Endodermal cell (in vitro differentiated cells): Measurements from ENCODE around the gene DENND11. TPM values are rescaled to one million over a fixed set of nuclear protein-coding genes. Genes with fewer than 3 reads are reported as not detected.

Experiments
- DNase-seq: peaks from one replicate; pipeline ENCODE4 v3.0.0-alpha.2; 2017
- H3K27ac ChIP-seq: 2 replicates; pipeline ENCODE4 v1.5.1; 2013; ENCODE audit warnings: mild to moderate bottlenecking, low read depth, low read length, moderate library complexity
- H3K27me3 ChIP-seq: 2 replicates; pipeline ENCODE4 v1.6.1; 2013; ENCODE audit warnings: mild to moderate bottlenecking, low read length, moderate library complexity; ENCODE audit not compliant: insufficient read depth, control insufficient read depth, poor library complexity, severe bottlenecking
- H3K36me3 ChIP-seq: 2 replicates; pipeline ENCODE4 v1.7.0; 2013; ENCODE audit warnings: mild to moderate bottlenecking, low read length, moderate library complexity; ENCODE audit not compliant: control insufficient read depth, insufficient read depth
- H3K4me1 ChIP-seq: one replicate; pipeline ENCODE4 v1.7.0; 2013; ENCODE audit warnings: low read length; ENCODE audit not compliant: control insufficient read depth, insufficient read depth
- H3K4me3 ChIP-seq: 2 replicates; pipeline ENCODE4 v1.5.1; 2013; ENCODE audit warnings: mild to moderate bottlenecking, low read length, moderate library complexity
- H3K9ac ChIP-seq: 2 replicates; pipeline ENCODE4 v1.6.1; 2013; ENCODE audit warnings: mild to moderate bottlenecking, low read length, moderate library complexity; ENCODE audit not compliant: poor library complexity, severe bottlenecking; ENCODE audit errors: extremely low read depth
- H3K9me3 ChIP-seq: 2 replicates; pipeline ENCODE4 v1.6.1; 2013; ENCODE audit warnings: mild to moderate bottlenecking, low read length, moderate library complexity; ENCODE audit not compliant: control insufficient read depth
- H3K27ac Mint-ChIP-seq: 2 replicates; pipeline ENCODE4 v1.8.0; 2020; ENCODE audit warnings: mixed read lengths
- H3K27me3 Mint-ChIP-seq: 2 replicates; pipeline ENCODE4 v1.8.0; 2021; ENCODE audit warnings: mild to moderate bottlenecking, mixed read lengths; ENCODE audit not compliant: insufficient read depth
- H3K36me3 Mint-ChIP-seq: 2 replicates; pipeline ENCODE4 v1.8.0; 2020; ENCODE audit warnings: low read depth, mixed read lengths
- H3K4me1 Mint-ChIP-seq: 2 replicates; pipeline ENCODE4 v1.8.0; 2020; ENCODE audit warnings: mixed read lengths
- H3K4me3 Mint-ChIP-seq: 2 replicates; pipeline ENCODE4 v1.8.0; 2020; ENCODE audit warnings: mild to moderate bottlenecking, moderate library complexity, mixed read lengths
- H3K9me3 Mint-ChIP-seq: 2 replicates; pipeline ENCODE4 v1.8.0; 2020; ENCODE audit warnings: mild to moderate bottlenecking, mixed read lengths
- WGBS, 2 experiments: methylation state at CpG; one replicate each; pipeline versions ENCODE4 v1.1.5 to v1.1.7; 2013; ENCODE audit warnings: missing lambda C conversion rate in 2 of 2, mixed read lengths in 1 of 2; ENCODE audit not compliant: insufficient coverage in 1 of 2, insufficient read length in 1 of 2; 5-methylcytosine and 5-hydroxymethylcytosine counted together
- total RNA-seq, 2 donors: library from RNA; stranded (reverse); fragmentation: NEBNext Ultra II Directional in 1 of 2; extraction: Animal tissue kit (Norgen Biotek cat#: 25700) in 1 of 2; gene quantifications; 2 replicates in 1 of 2; 3 replicates in 1 of 2; pipeline ENCODE4 v1.2.1, GENCODE V29; 2021
- TF ChIP-seq, protein P1 (sequence below): fragments of 200-600 bp; sonication (generic); conservative IDR thresholded peaks from 2 replicates; pipeline ENCODE4 v1.5.0; 2021; ENCODE audit warnings: antibody characterized with exemption, mild to moderate bottlenecking

DENND11 gene
- total RNA-seq, 2 donors from 2014 or later: 24.5 to 25.4 TPM

- H3K9me3 ChIP-seq: no peaks in the 10 kb centered on the region
- peaks cover 39% of the 10 kb centered on the region for H3K36me3 Mint-ChIP-seq
- H3K27ac ChIP-seq: no peak overlapping the region
- DNase-seq: no peak
- H3K36me3 ChIP-seq: peaks cover 10% of the 10 kb centered on the region
- no peaks in the 10 kb centered on the region for H3K27me3 ChIP-seq
- H3K9ac ChIP-seq: no peak overlapping the region
- no peaks in the 10 kb centered on the region for H3K4me1 ChIP-seq
- H3K27me3 Mint-ChIP-seq: no peaks in the 10 kb centered on the region
- WGBS, 2 experiments: 94 to 96% methylated on average over 3 to 4 of the region's 4 CpGs
- TF ChIP-seq, protein P1, sequence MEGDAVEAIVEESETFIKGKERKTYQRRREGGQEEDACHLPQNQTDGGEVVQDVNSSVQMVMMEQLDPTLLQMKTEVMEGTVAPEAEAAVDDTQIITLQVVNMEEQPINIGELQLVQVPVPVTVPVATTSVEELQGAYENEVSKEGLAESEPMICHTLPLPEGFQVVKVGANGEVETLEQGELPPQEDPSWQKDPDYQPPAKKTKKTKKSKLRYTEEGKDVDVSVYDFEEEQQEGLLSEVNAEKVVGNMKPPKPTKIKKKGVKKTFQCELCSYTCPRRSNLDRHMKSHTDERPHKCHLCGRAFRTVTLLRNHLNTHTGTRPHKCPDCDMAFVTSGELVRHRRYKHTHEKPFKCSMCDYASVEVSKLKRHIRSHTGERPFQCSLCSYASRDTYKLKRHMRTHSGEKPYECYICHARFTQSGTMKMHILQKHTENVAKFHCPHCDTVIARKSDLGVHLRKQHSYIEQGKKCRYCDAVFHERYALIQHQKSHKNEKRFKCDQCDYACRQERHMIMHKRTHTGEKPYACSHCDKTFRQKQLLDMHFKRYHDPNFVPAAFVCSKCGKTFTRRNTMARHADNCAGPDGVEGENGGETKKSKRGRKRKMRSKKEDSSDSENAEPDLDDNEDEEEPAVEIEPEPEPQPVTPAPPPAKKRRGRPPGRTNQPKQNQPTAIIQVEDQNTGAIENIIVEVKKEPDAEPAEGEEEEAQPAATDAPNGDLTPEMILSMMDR: no peak
- no peak overlapping the region for H3K27ac Mint-ChIP-seq
- H3K4me3 Mint-ChIP-seq: no peak overlapping the region
- H3K4me1 Mint-ChIP-seq: no peaks in the 10 kb centered on the region
- no peaks in the 10 kb centered on the region for H3K9me3 Mint-ChIP-seq
- no peak overlapping the region for H3K4me3 ChIP-seq
These were observed 35.9 kb downstream of the DENND11 start for GRCh38 chr7:141666071-141666470.

DNA sequence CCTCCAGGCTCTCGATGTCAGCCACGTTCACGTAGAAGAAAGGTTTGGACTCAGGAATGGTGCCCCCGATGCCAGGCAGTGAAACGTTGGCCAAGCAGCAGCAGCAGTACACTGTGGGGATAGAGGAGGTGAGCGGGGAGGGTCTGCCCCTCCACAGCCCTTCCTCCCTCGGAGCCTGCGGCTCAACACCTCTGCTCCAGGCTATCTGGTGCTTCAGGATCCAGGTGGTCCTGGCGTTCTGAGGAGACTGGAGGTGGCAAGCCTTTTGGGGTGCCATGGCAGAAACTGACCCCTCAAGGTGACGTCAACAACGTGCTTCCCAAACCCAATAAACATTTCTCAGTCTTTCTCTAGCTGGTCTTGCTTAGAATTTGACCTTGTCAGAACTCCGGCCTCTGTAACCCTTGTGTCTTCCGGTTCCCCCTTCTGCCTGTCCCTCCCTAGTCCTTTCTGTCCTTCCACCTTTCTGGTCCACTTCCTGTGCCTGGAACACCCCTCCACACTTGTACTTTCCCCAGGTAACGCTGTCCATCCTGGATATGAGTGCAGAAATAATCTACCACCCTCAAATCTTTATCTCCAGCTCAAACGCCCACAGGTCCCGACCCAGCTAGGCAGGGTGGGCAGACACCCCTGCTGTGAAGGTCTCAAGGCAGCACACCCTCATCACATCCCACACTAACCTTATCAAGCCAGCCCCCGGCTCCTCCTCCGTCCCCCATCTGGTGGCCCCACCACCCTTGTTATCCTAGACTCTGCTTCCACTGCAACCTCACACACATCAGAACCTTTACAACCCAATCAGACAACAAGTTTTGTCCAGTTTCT is 36.5 kb downstream of the DENND11 start:
- Histone ChIP-seq H3K9me3 (no peaks in the 10 kb centered on the region), H3K27ac (no peak overlapping the region), H3K36me3 (peaks cover 5% of the 10 kb centered on the region), H3K9ac (no peak overlapping the region), H3K4me1 (no peaks in the 10 kb centered on the region), H3K4me3 (no peak overlapping the region), H3K27me3 (no peaks in the 10 kb centered on the region)
- Mint-ChIP-seq H3K4me1 (no peaks in the 10 kb centered on the region), H3K27ac (no peak overlapping the region), H3K4me3 (no peak overlapping the region), H3K9me3 (no peaks in the 10 kb centered on the region), H3K27me3 (no peaks in the 10 kb centered on the region), H3K36me3 (peaks cover 39% of the 10 kb centered on the region)
- TF ChIP-seq, protein P1: no peak
- WGBS, 2 experiments: 94 to 98% methylated on average over 14 to 18 of the region's 18 CpGs
- no peak for DNase-seq

DNA sequence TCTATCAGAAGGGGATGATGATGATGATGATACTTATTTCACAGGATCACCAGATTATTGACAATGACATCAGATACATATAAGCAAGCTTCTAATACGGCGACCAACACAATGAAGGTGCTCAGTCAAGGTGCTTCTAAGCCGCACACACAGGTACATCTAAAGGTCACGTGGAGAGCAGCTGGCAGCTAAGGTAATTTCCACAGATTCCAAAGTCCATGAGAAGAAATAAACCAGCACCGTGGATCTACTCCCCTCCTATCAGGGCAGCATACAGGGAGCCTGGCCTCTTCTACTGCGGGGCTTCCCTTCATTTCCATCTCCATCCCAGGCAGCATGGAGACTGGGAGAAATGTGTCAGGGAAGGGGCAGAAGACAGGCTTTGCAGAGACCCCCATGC is 37.5 kb downstream of the DENND11 start:
- peaks cover 8% of the 10 kb centered on the region for H3K36me3 ChIP-seq
- Mint-ChIP-seq H3K27me3 (no peaks in the 10 kb centered on the region), H3K4me3 (no peak overlapping the region), H3K27ac (no peak overlapping the region), H3K36me3 (peaks cover 38% of the 10 kb centered on the region), H3K4me1 (no peaks in the 10 kb centered on the region), H3K9me3 (no peaks in the 10 kb centered on the region)
- no peaks in the 10 kb centered on the region for H3K27me3 ChIP-seq
- no peak for DNase-seq
- TF ChIP-seq, protein P1: no peak
- no peaks in the 10 kb centered on the region for H3K4me1 ChIP-seq
- H3K9ac ChIP-seq: no peak overlapping the region
- WGBS, 2 experiments: 97% methylated on average over 5 to 6 of the region's 6 CpGs
- no peak overlapping the region for H3K27ac ChIP-seq
- no peaks in the 10 kb centered on the region for H3K9me3 ChIP-seq
- no peak overlapping the region for H3K4me3 ChIP-seq
